GM12865 (cell line): Measurements from ENCODE around the gene TMEM44.
"Not testable (repeated sequence)": the region's sequence is repeated elsewhere in the genome, so short reads cannot be mapped to it uniquely, and the experiment has no call there.

Source experiments
- DNase-seq: peaks from one replicate; pipeline ENCODE4 v3.0.0; 2010; ENCODE audit warnings: low read depth
- H3K4me3 ChIP-seq: 2 replicates; pipeline ENCODE4 v1.5.1; 2011; ENCODE audit warnings: mild to moderate bottlenecking, low read depth, low read length, control low read depth
- TF ChIP-seq, protein P1 (sequence below): IDR thresholded peaks from 2 replicates; pipeline ENCODE4 v1.5.1; 2011; ENCODE audit warnings: low read length, control low read depth, low read depth, inconsistent platforms; ENCODE audit not compliant: insufficient read depth; ENCODE audit errors: missing control alignments

Gene TMEM44

DNA sequence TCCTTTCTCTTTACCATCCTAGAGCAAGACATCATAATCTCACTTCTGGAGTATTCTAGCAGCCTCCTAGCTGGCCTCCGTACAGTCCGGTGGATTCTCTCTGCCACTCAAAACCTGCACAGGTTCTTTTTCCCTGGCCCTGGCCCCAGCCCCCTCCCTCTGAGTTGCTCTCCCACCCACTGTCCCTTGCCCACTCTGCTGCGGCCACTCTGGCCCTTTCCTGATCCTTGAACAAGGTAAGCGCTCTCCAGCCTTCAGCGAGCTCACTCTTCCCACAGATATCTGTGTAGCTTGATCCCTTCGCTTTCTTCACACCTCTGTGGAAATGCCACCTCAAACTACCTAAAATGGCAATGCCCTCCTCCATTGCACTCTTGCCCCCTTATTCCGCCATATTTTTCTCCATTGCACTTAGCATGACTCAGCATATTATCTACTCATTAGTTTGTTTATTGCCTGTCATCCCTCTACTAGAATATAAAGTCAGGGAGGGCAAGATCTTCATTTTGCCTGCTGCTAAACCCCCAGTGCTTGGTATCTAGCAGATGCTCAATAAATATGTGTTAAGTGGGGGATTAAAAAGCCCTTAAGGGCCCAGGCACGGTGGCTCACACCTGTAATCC, 80.8 kb downstream of the TMEM44 start:
- H3K4me3 ChIP-seq: no peak overlapping the region
- DNase-seq: no peak
- TF ChIP-seq, protein P1, sequence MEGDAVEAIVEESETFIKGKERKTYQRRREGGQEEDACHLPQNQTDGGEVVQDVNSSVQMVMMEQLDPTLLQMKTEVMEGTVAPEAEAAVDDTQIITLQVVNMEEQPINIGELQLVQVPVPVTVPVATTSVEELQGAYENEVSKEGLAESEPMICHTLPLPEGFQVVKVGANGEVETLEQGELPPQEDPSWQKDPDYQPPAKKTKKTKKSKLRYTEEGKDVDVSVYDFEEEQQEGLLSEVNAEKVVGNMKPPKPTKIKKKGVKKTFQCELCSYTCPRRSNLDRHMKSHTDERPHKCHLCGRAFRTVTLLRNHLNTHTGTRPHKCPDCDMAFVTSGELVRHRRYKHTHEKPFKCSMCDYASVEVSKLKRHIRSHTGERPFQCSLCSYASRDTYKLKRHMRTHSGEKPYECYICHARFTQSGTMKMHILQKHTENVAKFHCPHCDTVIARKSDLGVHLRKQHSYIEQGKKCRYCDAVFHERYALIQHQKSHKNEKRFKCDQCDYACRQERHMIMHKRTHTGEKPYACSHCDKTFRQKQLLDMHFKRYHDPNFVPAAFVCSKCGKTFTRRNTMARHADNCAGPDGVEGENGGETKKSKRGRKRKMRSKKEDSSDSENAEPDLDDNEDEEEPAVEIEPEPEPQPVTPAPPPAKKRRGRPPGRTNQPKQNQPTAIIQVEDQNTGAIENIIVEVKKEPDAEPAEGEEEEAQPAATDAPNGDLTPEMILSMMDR: no peak

DNA sequence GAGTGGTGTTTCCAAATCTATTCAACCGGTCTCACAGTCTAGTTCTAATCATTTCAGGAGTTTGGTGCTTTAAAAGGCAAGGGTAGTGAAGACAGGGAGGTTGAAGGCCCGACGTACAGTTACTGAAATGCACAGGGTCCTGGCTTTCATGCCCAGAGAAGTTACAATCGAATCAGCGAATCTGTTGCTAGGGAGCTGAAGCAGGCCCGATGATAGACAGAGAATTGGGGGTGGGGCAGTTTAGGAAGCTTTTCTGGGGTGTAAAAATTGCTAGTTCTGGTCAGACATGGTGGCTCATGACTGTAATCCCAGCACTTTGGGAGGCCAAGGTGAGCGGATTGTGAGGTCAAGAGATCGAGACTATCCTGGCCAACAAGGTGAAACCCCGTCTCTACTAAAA, 83.4 kb downstream of the TMEM44 start:
- TF ChIP-seq, protein P1: no peak
- no peak for DNase-seq
- H3K4me3 ChIP-seq: no peak overlapping the region

DNA sequence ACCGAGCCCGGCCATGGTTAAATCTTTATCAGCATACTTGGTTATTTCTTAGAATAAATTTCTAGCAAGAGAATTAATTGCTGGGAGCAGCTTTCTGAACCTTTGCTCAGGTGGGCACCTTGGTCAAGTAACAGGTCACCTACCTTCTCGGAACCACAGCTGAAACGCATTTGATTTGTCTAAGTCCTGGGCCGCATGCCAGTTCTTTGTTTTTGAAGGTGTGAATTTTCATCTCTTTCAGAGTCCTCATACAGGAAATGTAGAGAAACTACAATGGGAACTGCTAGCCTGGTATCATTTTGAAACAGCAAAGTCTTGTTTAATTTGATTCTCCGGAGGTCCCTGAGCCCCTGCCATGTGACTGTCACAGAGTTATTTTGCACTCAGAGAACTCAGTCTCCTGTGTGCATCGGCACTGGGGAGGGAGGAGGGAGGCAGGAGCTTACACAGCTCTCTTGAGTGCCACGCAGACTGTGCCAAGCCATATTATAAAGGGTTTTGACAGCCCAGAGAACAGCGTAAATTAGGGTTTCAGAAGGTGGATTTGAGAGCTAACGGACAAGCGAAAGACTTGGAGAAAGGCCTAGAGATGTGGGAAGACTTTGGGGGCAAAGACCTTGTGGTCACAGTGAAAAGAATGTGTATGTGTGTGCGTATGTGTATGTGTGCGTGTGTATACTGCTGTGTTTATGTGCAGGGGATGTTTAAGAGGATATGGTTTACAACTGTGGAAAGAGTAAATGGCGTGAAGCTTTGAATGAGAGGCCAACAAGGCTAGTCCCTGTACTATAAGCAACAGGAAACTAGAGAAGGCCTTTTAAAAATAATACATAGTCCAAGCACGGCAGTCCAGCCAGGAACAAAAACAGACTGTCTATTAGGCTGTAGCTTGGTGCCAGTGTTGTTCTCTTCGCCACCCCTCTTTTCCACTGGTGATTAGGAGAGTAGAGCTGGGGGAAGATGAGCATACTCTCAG, 84.6 kb downstream of the TMEM44 start:
- peak; percentile 16 for DNase-seq
- H3K4me3 ChIP-seq: no peak overlapping the region
- TF ChIP-seq, protein P1: no peak

DNA sequence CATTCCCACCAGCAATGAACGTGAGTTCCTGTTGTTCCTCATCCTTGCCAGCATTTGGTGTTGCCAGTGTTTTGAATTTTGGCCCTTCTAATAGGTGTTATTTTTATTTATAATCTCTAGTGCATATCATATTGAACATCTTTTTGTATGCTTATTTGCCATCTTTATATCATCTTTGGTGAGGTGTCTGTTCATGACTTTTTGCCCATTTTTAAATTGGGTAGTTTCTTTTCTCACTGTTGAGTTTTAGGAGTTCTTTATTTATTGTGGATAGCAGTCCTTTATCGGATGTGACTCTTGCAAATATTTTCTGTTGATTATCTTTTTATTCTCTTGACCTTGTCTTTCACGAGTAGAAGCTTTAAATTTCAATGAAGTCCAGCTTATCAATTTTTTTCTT, 86.2 kb downstream of the TMEM44 start:
- DNase-seq: no peak
- TF ChIP-seq, protein P1: no peak
- H3K4me3 ChIP-seq: no peak overlapping the region

DNA sequence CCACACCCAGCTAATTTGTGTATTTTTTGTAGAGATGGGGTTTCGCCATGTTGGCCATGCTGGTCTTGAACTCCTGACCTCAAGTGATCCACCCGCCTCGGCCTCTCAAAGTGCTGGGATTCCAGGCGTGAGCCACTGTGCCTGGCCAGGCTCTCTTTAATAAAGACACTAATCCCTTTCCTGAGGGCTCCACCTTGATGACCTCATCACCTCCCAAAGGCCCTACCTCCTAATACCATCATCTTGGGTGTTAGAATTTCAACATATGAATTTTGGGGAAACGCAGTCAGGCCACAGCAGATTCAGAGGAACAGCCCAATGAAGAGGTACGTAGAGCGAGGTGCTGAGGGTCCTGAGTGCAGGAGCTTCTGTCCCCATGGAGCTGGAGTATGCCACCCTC, 87.7 kb downstream of the TMEM44 start:
- not testable (repeated sequence) for H3K4me3 ChIP-seq, DNase-seq

DNA sequence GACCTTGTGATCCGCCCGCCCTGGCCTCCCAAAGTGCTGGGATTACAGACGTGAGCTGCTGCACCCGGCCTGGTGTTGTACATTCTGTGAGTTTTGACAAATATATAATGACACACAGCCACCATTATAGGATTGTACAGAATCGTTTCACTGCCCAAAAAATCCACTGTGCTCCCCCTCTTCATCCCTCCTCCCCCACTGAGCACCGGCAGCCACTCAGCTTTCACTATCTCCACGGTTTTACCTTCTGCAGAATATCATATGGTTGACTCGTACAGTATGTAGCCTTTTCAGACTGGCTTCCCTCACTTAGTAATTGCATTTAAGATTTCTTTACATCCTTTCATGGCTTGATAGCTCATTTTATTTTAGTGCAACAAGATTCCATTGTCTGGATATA, 89.7 kb downstream of the TMEM44 start:
- TF ChIP-seq, protein P1: no peak
- DNase-seq: no peak
- H3K4me3 ChIP-seq: no peak overlapping the region

DNA sequence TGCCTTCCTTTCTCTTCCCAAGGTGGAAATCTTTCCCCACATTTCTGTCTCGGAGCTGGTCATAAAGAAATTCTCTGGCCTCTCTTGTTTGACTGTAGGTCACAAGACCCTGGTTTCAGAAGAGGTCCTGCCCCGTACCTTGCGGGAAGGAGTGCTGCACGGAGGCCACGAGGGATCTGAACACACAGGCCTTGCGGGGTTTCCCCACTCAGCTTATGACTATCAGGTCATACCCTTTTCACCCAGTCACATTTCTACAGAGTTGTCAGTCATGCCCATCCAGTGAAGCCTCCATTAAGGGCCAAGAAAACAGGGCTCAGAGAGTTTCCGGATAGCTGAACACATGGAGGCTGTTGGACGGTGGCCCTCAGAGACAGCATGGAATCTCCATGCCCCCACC, 91.7 kb downstream of the TMEM44 start:
- TF ChIP-seq, protein P1: no peak
- H3K4me3 ChIP-seq: no peak overlapping the region
- peak; percentile 55 for DNase-seq
